Cardiac atrium fibroblast (primary cell): ENCODE measurements around the gene TFF3. TPM values are rescaled to one million over a fixed set of nuclear protein-coding genes. Genes with fewer than 3 reads are reported as not detected.

Experiments used
- total RNA-seq: library from RNA; depleted of rRNA; stranded (reverse); fragments of >200 nt; gene quantifications from 2 replicates; pipeline ENCODE4 v1.2.3, GENCODE V29; 2015

Gene TFF3, protein sequence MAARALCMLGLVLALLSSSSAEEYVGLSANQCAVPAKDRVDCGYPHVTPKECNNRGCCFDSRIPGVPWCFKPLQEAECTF
- total RNA-seq, result 0.54 TPM in 1 of 2 replicates, not detected in the other

GRCh38 chr21:42315296-42315891, at the start of gene TFF3:
TSS of gene TFF3 (minus strand) at chr21:42315409. CDS start at chr21:42315374, 35 bp downstream.

DNA sequence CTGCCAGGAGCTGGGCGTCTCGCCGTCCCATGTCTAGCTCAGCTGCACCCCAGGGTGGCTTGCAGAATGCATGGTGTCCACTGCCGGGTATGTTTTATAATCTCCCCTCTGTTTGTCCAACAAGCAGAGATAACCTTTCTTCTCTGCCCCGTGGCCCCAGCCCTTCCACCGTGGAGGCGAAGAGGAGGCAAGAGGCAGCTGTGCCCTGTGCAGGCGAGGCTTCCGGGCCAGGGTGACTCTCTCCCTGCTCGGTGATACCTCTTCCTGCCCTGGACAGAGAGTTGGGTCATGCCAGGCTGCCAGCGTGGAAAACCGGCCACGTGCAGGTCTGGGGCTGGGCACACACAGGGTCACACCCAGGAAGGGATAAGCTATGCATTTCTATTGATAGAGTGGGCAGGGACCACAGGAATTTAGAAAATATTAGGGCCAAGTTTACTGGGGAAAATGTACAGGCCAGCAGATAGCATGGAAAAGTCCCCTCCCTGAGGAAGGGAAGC, 35.8 kb upstream of the TFF3 start, which contains the start of gene TFF2:
TSS of gene TFF2 (minus strand) at position 68 of the 500 bp plus-strand sequence. CDS start at position 31, 37 bp downstream.

Other genes with a start within 250 kb of the TFF3 start
- not detected in 2 replicates for gene UMODL1, start 244.1 kb downstream of the TFF3 start, total RNA-seq
- 2.9 and 3.6 TPM in 2 replicates for gene ABCG1, start 96.3 kb downstream of the TFF3 start, total RNA-seq
- gene TFF2, start 35.6 kb upstream of the TFF3 start, total RNA-seq, result not detected in 2 replicates
- not detected in 2 replicates for gene TFF1, start 51.1 kb upstream of the TFF3 start, total RNA-seq
- not detected in 2 replicates for gene TMPRSS3, start 80.6 kb upstream of the TFF3 start, total RNA-seq
- not detected in 2 replicates for gene UBASH3A, start 88.5 kb upstream of the TFF3 start, total RNA-seq
- gene RSPH1, start 180.8 kb upstream of the TFF3 start, total RNA-seq, result not detected in 2 replicates
- gene SLC37A1, start 198.4 kb upstream of the TFF3 start, total RNA-seq, result 1.1 and 1.3 TPM in 2 replicates